Kidney capillary endothelial cell (primary cell): Measurements from ENCODE around the gene PTPRE.

Source experiments
- DNase-seq: peaks from one replicate; pipeline ENCODE4 v3.0.0-alpha.2; 2018; ENCODE audit warnings: low spot score

PTPRE gene, protein sequence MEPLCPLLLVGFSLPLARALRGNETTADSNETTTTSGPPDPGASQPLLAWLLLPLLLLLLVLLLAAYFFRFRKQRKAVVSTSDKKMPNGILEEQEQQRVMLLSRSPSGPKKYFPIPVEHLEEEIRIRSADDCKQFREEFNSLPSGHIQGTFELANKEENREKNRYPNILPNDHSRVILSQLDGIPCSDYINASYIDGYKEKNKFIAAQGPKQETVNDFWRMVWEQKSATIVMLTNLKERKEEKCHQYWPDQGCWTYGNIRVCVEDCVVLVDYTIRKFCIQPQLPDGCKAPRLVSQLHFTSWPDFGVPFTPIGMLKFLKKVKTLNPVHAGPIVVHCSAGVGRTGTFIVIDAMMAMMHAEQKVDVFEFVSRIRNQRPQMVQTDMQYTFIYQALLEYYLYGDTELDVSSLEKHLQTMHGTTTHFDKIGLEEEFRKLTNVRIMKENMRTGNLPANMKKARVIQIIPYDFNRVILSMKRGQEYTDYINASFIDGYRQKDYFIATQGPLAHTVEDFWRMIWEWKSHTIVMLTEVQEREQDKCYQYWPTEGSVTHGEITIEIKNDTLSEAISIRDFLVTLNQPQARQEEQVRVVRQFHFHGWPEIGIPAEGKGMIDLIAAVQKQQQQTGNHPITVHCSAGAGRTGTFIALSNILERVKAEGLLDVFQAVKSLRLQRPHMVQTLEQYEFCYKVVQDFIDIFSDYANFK

DNA sequence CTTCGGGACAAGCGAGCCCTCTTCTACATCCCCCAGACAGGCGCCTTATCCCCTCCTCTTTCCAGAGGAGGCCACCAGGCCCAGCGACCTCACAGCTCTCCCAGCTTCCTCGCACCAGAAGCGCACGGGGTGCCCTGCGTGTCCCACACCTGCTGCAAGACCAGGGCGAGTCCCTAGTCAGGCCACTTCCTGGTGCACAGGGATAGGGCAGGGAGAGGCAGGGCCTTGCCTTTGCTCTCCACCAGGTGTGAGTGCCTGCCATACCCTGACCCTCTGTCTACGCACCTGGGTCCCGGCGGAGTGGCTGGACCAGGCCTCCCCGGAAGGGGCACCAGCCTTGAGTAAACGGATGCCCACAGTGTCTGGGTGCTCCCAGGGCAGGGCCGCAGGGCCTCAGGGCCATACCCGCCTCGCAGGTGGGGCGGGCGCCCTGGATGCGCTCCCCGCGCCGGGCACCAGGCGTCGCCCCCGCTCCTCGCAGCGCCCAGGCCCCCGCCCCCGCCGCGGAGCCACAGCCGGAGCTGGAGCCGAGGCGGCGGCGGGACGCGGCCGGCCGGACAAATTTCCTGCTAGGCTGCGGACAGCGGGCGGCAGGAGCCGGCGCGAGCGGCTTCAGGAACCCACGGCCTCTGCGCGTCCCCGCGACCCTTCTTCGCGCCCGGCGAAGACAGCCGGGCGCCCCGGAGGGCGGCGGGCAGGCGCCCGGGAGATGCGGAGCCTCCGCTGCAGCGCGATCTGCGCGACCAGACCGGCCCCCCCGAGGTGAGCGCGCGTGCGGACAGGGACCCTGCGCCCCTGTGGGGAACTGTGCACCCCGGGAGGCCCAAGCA lies at the start of gene PTPRE:
Gene PTPRE, plus strand, starts transcription at position 556 of the 830 bp plus-strand sequence. CDS start 133,779 bp downstream, outside the sequence.
- DNase-seq = peak; percentile 80

DNA sequence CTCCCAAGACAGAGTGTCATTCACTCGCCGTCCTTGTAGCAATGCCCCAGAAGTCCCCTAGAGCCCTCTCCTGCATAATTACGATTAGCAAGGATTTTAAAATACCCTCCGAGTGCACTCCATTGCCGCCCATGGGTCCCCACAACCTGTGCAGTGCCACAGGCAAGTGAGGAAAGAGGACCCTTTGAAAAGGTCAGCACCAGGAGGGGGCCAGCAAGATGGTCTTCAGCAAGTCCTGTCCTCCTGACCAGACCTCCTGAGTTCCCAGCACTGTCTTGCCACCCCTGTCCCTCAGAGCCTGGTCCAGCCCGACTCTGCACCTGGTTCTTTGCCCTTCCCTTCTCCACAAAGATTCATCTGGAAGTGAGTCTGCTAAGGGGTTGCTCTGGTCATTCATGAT lies 46.3 kb upstream of the PTPRE start:
- DNase-seq = no peak

DNA sequence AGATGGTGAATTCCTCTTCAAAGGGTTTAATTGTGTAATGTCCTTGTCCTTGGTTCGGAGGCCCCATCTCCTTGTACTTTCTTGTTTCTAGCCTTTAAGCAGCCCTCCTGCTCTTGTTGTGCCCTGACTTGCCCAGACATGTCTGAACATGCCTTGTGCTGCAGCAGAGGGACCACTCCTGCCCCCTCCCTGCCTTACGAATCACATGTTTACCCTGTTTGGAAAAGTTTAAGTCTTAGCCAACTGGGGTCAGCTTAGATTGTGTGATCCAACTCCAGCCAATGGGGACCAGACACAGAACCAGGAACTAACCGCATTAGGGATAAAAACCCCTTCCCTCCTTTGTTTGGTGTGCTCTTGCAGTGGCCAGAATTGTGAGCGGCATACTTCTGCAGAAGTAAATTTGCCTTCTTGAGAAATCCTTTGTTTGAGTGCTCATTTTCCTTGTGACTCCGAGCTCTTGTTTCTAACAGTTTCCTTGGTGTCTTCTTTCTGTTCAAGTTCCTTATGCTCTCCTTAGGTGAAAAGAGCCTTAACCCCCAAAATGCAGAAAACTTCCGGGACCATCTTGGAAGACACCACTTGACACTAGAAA lies 43.6 kb upstream of the PTPRE start:
- DNase-seq = no peak

DNA sequence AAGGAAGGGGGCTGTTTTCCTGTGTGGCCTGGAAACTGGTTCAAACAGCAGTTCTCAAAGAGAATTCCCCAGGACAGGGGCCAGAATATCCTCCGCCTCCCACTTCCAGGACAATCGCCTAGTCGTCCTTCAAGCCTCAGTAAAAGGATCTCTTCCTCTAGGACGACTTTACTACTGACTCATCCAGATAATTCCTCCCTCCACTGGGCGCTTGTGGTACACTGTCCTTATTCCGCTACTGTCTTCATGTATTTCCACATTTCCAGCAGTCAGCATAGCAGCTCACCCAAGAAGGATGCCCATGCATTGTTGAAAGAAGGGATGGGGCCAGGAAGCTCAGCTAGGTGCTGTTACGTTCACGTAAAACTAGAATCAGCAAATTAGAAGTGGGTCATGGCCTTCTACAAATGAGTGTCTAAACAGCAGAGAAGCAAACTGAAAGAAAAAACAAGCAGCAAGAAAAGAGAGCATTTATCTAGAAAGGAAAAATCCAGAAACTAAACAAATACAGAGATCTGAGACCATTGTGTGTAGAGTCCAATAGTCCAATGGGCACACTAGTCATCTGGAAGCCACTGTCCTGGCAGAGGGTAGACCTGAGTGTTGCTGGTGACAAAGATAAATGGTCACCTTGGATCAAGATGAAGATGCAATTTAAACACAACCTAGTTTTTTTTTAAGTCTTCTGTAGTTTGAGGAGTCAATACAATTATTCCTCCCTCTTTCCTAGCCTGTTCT lies 40.5 kb upstream of the PTPRE start:
- no peak for DNase-seq

DNA sequence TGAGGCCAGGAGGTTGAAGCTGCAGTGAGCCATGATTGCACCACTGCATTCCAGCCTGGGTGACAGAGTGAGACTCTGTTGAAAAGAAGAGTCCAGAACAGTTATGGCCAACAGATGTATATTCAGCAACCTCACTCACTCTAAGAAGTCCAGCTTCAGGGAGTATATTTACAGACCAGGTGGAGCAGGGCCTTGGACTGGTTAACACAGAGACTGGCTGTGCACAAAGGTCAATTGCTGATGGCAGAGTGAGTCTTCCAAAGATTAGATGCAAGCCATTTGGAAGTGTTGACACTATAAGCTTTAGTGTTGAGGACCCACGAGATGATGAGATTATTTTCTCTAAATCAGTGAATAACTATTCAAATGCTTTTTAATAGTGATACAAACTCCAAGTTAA lies 39.1 kb upstream of the PTPRE start:
- DNase-seq = no peak

DNA sequence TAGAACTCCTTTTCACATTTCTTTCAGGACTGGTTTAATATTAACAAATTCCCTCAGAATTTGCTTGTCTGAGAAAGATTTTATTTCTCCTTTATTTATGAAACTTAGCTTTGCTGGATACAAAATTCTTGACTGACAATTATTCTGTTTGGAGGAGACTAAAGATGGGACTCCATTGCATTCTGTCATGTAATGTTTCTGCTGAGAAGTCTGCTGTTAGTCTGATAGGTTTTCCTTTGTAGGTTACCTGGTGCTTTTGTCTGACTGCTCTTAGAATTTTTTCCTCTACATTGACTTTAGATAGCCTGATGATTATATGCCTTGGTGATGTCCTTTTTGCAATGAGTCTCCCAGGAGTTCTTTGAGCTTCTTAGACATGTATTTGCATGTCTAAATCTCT lies 37.6 kb upstream of the PTPRE start:
- no peak for DNase-seq

DNA sequence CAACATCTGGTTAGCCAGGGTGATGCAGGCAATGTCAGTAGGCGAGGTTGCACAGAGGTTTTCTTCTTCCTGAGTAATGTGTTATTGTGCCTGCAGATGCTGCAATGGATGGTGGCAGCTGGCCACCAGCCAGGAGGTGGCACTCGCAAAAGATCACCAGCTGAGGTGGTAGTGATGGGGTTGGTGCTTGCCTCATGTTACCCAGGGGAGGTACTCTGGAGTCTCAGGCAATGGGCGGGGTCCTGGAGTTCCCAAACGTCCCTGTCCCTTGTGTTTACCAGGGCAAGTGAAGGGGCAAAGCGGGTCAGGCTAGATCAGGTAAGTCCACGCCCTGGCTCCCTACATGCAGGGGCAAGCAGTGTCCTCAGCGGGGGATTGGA lies 35.3 kb upstream of the PTPRE start:
- DNase-seq = no peak

DNA sequence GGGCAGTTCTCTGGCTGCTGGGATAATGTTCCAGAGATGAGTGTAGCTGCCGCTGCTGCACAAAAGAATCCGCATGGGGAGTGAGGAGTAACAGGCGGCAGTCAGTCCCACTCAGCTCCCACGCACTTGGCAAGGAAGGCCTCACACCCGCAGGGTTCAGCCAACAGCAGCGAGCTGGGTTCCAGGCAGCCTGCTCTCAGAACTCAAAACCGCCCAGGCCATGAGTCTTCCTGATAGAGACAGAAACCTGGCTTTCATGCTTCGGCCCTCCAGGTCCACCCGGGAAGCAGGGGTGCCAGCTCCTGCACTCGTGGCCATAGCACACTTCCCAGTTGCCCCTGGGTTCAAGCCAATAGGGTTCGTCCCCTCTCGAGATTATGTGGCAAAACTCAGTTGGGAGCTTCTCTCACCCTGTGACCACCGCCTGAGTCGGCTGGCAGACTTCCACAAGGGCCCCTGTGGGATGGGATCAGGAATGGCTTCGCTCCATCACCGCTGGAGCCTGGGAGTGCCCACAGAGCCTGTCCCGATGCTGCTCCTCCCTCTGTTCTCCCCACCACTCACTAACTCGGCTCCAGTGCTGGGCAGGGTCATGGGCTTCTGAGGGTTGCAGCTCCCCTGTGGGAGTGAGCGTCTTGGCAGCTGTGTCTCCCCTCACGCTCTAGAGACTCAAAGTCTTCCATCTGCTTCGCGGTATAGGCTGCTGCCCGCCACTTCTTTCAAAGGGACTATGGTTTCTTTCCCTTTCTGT lies 34.7 kb upstream of the PTPRE start:
- DNase-seq = no peak

DNA sequence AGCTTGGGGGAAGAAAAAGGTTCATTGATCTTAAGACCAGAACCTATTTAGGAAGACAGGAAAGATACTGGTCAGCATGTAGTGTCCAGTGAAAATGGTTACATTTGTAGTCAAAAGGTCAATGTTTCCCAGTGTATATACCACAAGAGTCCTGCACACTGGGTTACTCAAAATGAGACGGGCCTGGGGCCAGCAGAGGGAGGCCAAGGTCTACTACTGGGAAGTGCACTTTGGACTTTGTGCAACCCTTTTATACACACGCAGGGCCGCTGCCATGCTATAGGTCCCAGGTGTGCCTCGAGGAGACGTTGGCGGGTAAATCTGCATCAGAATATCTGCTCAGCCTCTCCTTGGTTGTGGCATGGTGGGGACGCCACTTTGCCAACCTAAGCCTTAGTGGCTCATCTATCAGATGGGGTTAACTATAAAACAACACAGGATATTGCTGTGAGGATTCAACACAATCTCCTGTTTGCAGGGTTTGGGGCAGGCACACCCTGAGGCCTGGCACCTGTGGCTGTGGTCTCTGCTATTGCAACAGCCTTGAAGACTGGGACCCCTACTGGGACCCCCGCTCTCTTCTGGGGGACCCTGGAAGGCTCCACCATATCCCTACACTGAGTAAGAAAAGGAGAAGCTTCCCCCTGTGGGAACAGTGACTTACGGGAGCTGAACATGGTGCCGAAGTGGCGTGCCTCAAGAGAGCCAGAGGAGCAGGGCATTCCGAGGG lies 33.9 kb upstream of the PTPRE start:
- no peak for DNase-seq

DNA sequence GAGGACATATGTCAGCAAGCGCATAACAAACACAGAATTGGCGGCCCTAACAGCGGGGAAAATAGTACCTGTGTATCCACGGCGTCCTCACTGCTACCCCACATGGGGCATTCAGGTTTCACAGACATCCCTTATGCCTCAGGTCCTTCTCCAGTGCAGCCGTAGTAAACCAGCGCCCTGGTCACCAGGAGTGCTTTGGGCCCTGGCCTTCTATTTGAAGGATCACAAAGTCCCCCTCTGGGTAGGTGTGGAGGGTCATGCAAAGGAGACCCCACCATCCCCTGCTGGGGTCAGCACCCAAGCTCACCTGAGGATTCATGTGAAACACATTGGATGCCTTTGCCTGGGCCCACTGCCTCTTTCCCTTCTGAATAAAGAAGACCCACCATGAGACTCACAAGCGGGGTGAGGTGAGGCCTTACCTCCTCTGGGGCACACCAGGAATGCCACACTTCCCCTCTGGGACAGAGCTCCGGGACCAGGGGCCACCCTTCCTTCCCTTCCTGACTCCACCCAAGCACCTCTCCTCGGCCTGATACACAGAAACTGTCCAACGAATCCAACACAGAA lies 32.9 kb upstream of the PTPRE start:
- DNase-seq = no peak

DNA sequence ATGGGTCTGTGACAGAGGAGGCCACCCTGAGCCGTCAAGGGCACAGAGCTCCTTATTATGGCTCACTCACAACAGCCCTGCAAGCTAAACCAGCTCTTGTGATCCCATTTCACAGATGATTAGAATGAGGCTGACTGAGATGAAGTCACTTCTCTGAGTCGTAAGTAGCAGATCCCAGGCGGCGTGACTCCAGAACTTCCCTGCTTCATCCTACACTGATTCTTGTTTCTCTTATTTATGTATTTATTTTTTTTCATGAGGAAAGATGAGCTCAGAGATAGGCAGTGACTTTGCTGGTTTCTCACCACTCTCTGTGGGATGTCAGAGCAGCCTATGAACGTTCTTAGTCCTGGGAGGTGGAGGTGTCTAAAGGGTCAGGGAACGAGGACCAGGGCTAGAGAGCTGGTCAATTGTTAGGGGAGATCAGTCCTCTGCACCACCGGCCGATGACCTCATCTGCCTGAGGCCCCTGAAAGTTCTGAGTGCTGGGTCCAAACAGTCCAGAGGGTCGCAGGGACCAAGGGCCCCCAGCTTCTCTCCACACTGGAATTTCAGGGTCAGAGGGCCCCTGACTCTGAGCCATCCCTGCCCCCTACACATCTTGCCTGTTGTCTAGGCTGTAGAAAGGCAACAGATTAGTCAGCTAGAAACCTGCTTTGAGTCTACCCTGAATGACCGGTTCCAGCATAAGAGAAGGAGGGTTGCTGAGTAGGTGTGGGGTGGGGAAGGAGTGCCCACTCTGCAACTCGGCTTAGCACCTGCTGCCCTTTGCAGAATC lies 32.0 kb upstream of the PTPRE start:
- no peak for DNase-seq

DNA sequence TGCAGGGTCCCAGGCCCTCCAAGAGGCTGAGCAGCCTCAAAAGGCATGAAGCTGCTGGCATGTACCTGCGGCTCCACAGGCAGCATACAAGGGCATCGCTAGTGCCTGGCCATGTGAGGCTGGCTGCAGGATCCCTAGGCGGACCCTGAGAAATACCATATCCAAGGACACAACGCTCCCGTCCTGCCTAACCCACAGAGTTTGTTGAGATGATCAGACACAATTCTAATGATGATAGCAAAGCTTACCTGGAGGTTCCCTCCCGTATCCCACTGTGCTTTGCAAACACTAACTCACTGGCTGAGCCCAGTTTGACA lies 31.5 kb upstream of the PTPRE start:
- DNase-seq = no peak

DNA sequence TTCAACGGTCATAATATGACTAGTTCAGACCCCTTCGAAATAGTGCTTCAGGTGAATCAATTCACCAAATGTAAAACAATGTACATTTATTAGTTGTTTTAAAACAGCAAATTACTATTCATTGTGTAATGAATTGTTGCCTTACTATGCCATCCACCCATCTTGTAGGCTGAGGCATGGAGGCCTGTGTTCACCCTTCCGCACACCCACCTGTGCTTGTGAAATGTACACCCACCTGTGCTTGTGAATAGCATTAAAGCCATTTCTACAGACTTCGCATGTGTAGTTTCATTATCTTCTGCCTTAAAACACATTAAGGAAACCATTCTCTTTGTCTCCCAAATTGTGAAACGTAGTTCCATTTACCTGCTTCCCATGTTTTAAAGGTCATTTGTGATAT lies 31.0 kb upstream of the PTPRE start:
- no peak for DNase-seq

DNA sequence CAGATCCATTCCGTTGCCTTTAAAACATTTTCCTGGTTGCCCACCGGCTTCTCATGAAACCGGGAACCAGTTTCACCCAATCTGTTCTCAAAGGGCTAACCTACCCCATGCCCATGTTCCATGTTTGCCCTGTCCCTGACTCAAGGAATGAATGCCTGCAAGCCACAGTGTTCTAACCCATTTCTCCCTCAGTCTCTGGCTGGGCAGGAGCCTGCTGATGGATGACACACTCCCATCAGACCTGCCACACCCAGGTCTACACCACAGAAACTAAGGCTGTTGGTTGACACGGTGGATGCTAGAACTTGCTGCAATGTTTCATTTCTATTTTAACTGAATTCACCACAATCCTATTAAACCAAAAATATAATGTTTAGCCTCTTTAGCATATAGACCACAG lies 29.8 kb upstream of the PTPRE start:
- no peak for DNase-seq

DNA sequence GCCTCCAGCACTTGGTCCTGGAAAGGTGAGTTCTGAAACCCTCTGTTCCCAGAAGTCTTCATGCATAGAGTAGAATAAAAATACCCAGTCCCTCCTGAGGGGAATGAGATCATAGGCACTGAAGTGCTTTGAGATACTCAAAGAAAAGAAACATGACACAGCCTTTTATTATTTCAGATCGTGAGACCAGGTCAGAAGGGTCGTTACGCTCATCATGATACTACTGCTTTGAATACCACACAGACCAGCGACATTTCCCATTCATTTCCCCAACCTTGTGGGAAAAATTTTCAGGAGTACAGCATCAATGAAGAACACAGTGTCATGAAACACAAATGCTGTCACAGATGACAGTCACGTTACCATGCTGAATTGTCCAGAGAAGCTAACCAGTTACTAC lies 29.2 kb upstream of the PTPRE start:
- peak; percentile 55 for DNase-seq

DNA sequence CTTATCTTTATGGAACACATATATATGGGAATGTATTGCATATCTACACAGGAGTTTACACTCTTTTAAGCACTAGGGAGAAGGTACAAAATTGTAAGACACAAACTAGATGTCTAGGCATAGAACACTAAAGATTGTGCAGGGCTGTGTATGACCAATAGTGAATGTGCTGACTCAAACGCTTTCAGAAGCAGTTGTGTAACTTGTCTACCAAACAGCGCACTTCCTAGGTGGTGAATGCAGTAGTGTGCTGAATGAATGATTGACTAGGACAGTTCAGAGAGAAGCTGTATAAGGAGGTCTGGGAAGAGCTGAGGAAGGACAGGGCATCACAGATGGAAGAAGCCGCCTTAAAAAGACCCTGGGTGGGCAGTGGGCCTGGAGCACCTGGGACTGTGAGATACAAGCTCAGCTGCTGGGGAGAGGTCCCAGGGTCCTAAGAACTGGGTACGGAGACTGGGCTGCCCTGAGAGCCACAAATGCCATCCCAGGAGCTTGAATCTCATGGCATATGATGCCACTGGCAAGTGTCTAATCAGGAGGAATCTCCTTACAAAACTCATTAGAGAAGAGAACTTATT lies 28.3 kb upstream of the PTPRE start:
- no peak for DNase-seq

DNA sequence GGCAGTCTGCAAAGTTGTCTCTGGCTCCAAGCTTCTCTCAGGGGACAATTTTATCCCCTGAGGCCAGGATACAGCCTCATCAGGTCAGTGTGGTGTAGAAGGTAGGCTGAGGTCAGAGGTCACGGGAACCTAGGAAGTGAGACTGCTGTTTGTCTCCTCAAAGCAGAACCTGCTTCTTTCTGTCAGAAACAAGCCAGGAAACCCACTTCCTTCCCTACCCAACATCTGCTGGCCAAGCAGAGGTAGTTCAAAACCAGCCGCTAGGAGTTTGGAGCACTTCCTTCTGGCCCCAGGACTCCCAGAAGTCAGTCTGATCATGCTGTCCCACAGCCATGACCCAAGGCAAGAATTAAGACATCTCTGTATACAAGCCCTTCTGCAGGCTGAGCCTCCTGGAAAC lies 26.3 kb upstream of the PTPRE start:
- no peak for DNase-seq

DNA sequence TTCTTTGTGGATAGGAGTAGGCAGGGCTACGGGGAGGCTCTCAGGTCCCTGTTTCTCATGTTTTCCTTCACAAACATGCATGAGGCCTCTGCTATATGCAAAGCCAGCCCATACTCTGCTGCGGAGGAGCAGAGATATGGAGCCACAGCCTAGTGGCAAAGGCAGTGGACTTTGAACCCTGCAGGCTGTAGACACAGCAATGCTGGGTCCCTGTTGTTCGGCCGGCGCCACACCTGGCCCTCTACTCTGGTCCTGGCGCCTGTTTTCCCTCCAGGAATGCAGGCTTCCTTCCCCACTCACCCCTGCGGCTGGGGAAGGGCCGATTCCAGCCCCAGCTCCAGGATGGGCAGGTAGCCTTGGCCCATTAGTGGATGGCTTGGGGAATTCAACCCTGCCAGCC lies 25.6 kb upstream of the PTPRE start:
- no peak for DNase-seq

DNA sequence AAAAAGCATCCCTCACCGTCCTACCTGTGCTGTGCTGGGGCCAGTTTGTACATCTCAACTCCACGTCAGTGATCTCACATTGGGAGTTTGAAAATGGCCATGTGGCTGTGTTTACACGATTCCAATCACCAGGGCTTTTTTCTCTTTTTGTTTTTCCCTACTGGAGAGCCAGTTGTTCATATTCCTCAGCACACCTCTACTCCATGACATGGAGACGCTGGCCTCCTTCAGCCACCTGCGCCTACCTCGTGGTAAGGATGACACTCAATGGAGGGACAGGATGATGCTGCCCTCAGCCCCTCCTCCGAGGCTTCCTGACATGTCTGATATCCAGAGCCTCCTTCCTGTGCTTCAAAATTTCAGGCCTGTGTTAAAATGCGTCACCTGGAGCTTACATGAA lies 24.5 kb upstream of the PTPRE start:
- DNase-seq = no peak
